ENCODE data around the gene ZSCAN5C. TPM values are rescaled to one million over a fixed set of nuclear protein-coding genes. Genes with fewer than 3 reads are reported as not detected.
A peak's percentile ranks its signal among the peaks of the same experiment; 100 is the strongest.
"Not testable (repeated sequence)": the region's sequence is repeated elsewhere in the genome, so short reads cannot be mapped to it uniquely, and the experiment has no call there.

The ZSCAN5C gene
- total RNA-seq, 1 donor from 2014 or later = not detected

DNA sequence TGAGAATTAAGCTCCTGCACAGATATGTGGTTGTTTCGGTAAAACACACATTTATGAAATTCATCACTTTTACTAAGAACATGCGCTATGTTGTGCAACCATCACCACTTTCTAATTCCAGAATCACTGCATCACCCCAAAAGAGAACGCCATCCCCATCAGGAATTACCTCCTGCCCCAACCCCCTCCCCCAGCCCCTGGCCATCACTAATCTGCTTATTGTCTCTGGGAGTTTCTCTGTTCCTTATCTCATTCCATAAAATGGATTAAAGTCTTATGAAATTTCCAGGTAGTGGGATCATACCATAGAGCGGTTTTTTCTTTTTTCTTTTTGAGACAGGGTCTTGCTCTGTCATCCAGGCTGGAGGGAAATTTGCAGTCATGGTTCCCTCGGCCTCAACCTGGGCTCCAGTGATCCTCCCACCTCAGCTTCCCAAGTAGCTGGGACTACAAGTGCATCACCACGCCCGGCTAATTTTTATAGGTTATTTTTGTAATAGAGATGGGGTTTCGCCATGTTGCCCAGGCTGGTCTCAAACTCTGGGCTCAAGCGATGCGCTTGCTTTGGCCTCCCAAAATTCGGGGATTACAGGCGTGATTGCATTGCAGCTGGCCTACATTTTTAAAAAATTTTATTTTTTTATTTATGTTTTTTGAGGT is 8.0 kb upstream of the ZSCAN5C start:
- no peak for DNase-seq

DNA sequence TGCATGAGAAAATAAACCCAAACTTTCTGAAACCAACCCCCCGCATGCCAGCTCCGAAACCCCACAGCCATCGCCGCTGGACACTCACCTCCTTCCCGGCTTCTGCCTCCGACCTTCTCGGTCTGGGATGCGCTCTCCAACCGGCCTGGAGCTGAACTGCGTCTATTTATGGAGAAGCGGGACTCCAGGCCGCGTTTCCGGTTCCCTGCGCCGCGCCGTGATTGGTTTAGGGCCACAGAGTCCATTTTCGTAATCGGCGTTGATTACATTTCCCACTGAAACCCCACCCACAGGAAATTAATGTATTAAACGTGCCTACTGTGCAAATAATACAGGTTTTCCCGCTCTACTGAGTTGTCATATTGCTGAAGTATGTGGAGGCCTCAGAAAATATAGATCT is 4.4 kb upstream of the ZSCAN5C start, which contains the start of gene ZSCAN5B:
Gene ZSCAN5B, minus strand, starts transcription at position 138 of the 400 bp plus-strand sequence. CDS start 4,731 bp downstream, outside the sequence.
- DNase-seq = not testable (repeated sequence)

DNA sequence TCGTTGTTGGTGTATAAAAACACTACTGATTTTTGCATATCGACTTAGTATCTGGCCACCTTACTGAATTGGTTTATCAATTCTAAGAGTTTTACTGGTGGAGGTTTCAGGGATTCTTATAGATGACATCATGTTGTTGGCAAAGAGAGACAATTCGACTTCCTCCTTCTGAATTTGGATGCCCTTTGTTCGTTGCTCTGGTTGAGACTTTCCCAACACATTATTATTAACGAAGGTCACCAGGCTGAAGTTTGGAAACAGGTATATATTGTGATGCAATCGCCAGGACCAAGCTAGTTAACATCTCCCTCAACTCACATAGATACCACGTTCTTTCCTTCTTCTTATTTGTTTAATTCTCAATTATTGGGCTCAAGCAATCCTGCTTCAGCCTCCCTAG is 2.4 kb upstream of the ZSCAN5C start:
- no peak for DNase-seq

DNA sequence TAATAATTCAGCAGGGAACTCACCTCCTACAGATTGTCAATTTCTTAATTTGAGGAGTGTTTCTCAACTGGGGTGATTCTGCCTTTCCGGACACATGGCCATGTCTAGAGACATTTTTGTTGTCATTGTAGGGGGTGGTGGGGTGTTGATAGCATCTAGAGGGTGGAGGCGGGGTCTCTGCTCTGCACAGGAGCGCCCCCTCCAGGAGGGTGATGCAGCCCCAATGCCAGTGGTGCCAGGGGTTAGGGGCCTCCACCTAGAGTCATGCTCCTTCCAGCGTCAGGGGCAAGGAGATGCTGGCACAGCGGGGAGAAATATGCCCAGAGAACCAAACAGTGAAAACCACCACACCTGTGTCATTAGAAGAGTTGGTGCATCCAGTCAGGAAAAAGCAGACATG is 5.5 kb downstream of the ZSCAN5C start:
- DNase-seq = not testable (repeated sequence)

DNA sequence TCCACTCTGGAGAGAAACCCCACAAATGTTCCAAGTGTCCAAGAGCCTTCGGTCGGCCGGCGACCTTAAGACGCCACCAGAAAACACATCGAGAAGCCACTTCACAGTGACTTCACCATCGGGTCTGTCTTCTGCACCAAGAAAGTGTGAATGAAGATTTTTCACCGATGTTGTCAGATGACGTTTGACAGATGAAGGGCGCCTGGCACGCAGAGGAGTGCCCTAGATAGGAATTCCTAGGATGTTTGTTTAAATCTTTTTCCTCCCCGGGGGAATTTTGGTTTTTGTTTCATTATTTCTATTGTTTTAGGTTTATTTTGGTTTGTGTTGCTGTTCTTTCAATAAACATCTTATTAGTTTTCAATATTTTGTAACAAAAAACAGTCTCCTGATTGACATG is 7.0 kb downstream of the ZSCAN5C start:
- DNase-seq = no peak

DNA sequence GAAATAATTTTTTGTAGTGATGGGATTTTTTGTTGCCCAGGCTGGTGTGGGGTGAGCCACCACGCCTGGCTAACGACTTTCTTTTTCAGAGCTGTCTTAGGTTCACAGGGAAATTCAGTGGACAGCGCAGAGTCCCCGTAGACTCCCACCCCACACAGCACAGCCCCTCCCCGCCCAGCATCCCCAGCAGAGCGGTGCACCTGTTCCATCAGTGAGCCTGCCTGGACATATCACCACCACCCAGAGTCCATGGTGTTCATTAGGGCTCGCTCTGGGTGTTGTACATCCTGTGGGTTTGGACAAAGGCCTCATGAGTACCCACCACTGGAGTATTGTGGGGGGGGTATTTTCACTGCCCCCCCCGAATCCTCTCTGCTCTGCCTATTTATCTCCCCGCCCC is 8.0 kb downstream of the ZSCAN5C start:
- DNase-seq = not testable (repeated sequence)

- no peak for DNase-seq
Observed at GRCh38 chr19:56211718-56212117, 9.6 kb downstream of the ZSCAN5C start.

DNA sequence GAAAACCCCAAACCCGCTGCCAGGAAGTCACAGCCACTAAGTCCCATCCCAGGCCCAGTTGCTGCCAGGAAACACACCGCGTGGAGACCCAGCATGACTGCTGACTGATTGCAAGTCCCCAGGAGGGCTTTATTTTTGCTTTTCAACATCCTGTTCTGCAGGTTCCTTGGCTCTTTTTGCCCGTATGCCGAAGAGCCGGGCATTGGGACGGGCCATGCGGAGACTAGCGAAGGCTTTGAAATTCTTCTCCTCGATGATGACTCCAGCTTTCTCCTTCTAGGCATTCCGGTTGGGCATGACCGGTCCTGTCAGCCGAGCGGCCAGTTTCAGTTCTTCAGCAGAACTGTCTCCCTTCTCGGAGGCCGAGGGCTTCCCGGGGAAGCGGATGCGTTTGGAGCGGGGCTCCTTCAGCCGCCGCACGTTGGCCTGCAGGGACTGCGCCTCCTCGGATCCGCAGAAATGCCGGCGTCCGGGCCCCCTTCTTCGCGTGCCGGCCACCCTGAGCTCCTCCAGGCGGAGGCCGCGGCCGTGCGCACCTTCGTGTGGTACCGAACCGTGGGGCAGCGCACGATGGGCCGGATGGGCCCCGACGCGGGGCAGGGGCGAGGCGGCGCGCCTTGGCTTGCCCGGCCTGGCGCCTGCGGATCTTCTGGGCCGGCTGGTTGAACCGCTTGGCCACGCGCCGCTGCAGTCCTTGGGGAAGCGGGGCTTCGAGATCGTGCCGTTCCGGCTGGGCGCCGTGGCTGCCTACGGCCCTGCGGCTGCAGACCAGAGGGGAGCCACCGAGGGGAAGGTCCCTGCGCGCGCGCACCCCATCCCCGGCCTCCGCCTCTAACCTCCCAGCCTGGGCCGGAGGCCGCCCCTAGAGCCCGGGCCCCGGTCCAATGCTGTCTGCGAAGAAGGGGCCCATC is 15.2 kb downstream of the ZSCAN5C start:
- DNase-seq = no peak

DNA sequence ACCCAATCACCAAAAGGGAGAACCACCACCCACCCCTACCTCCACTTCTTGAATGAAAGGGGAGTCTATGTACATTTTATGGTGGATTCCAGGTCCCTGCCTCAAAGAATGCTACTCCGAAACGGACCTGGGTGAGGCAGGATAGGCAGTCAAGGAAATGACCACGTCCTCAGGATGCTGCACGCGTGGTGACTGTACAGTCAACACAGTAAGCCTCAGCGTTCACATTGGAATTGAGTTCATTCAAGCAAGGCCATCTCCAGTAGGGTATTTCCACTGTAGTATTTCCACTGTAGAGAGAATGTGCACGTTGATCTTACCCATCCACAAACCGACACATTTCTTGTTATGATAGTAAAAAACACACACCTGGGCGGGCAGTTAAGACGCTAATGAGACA is 16.9 kb downstream of the ZSCAN5C start:
- DNase-seq = no peak

GRCh38 chr19:56221442-56221841 is 19.4 kb downstream of the ZSCAN5C start:
- not testable (repeated sequence) for DNase-seq

- no peak for DNase-seq
Observed at GRCh38 chr19:56221851-56222250, 19.8 kb downstream of the ZSCAN5C start.

DNA sequence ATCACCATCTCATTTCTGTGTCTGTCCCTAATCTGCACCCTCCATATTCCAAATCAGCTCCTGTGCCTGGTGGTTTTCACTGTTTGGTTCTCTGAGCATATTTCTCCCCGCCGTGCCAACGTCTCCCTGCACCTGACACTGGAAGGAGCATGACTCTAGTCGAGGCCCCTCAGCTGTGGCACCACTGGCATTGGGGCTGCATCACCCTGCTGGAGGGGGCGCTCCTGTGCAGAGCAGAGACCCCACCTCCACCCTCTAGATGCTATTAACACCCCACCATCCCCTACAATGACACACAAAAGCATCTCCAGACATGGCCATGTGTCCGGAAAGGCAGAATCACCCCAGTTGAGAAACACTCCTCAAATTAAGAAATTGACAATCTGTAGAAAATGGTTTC is 20.8 kb downstream of the ZSCAN5C start:
- DNase-seq = no peak

GRCh38 chr19:56223481-56223880 is 21.4 kb downstream of the ZSCAN5C start:
- no peak for DNase-seq

DNA sequence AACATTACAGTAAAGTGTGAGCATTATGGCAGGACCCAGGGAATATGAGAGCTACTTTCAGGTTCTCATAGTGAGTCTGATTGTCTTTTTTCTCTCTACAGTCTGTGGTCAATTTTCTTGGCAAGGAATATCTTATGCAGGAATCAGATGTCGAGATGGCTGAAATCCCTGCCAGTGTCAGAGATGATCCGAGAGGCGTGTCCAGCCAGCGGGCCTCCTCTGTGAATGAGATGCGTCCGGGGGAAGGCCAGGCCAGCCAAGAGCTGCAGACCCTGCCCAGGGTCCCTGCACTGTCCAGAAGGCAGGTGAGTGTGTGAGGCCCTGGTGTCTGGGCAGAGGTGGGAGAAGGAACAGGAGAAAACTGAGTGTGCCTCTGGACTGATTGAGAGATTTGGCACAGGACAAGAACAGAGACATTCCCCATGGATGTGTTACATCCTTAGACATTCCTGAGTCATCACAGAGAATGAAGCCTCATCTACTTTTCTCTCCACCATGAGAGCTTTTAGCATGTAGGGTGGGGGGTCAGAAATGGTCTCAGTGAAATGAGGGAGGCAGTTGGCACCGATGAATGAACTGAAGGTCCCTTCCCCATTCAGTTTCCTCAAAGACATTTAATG is 43.2 kb downstream of the ZSCAN5C start:
- no peak for DNase-seq

GRCh38 chr19:56245764-56246163 is 43.7 kb downstream of the ZSCAN5C start:
- DNase-seq = not testable (repeated sequence)

GRCh38 chr19:56248736-56249338 is 46.8 kb downstream of the ZSCAN5C start:
- not testable (repeated sequence) for DNase-seq

DNA sequence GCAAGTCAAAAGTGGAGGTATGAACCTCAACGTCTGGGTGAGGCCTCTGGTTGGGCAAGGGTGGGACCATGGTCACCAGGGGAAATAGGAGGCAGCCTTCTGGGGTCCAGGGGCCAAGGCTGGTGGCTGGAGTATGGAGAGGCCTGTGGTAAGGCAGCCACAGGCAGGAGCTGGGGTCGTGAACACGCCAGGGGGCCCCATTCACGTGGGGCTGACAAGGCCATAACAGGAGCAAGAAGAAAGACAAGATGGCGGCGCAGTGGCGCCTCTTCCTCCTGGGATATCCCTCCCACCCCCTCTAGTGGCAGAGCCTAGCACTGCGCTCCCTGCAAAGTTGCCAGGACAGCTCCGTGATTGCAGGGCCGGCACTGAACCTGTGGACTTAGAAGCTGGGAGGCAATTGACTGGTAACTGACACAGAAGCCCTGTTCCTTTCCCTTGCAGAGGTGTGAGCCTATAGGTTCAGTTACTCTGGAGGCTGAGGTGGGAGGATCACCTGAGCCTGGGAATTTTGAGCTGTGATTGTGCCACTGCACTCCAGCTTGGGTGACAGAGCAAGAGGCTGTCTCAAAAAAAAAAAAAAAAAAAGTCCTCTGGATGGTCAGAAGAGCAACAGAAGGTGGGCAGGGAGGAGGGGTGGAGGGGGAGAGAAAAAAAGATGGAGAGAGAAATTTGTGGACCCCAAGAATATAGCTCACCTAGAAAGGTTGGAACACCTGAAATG is 50.8 kb downstream of the ZSCAN5C start:
- DNase-seq = no peak

- DNase-seq = peak; percentile 11
Observed at GRCh38 chr19:56253737-56254136, 51.7 kb downstream of the ZSCAN5C start.

- DNase-seq = no peak
Observed at GRCh38 chr19:56258272-56258671, 56.2 kb downstream of the ZSCAN5C start.
